ENCODE data around the gene SALL3. TPM values are rescaled to one million over a fixed set of nuclear protein-coding genes. Genes with fewer than 3 reads are reported as not detected.

SALL3 gene
- total and polyA plus RNA-seq, 2 of the 8 experiments (the other 6 are each of a cell fraction or from before 2014, with no cell fraction given): 10.5 to 46.4 TPM

DNA sequence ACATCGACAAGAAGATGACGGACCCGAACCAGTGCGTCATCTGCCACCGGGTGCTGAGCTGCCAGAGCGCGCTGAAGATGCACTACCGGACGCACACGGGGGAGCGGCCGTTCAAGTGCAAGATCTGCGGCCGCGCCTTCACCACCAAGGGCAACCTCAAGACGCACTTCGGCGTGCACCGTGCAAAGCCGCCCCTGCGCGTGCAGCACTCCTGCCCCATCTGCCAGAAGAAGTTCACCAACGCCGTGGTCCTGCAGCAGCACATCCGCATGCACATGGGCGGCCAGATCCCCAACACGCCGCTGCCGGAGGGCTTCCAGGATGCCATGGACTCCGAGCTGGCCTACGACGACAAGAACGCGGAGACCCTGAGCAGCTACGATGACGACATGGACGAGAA is 14.4 kb downstream of the SALL3 start:
- no peak overlapping the region for H2AK5ac ChIP-seq (ENCODE audit: low read depth, low read length)
- H3K23ac ChIP-seq (ENCODE audit: insufficient read length): no peak overlapping the region
- H3K27me3 ChIP-seq (replicated peaks in 1 of 4; ENCODE audit: control insufficient read depth in 3 of 4, extremely low read depth in 1 of 4, insufficient read depth in 3 of 4, low read length in 3 of 4): no peaks in the 10 kb centered on the region
- H3K14ac ChIP-seq (ENCODE audit: insufficient read length): no peak overlapping the region
- H3K36me3 ChIP-seq (ENCODE audit: control insufficient read depth in 2 of 4, insufficient read depth in 4 of 4, low read length in 3 of 4): peaks cover 9 to 65% (median 43%) of the 10 kb centered on the region in 4 experiments; a peak in 7 of 8 replicates
- no peak overlapping the region for H3K56ac ChIP-seq (replicated peaks; ENCODE audit: insufficient read length, low read depth, low read length)
- POLR2A ChIA-PET (ENCODE audit: partially characterized antibody): no interaction called here
- no peak overlapping the region for H4K5ac ChIP-seq (ENCODE audit: insufficient read length, low read depth, low read length)
- H2BK120ac ChIP-seq (replicated peaks; ENCODE audit: low read depth, low read length): no peak overlapping the region
- CTCF ChIA-PET (ENCODE audit: partially characterized antibody): interaction anchor here (0.9 kb wide), 1 partner anchor 118 kb away, joined by 3 read pairs; no protein-coding TSS in a partner anchor
- no peak overlapping the region for H3K4me2 ChIP-seq (ENCODE audit: insufficient read depth in 1 of 2, low read depth in 2 of 2, low read length in 2 of 2)
- no peak overlapping the region for H2BK20ac ChIP-seq (ENCODE audit: low read length)
- H3K23me2 ChIP-seq (ENCODE audit: low read depth, low read length): no peaks in the 10 kb centered on the region
- no peak overlapping the region for H4K91ac ChIP-seq (replicated peaks; ENCODE audit: insufficient read length, low read length)
- H3K9me3 ChIP-seq (ENCODE audit: insufficient read depth in 2 of 2, low read depth in 1 of 2, low read length in 1 of 2): no peaks in the 10 kb centered on the region; a peak in 1 of 4 replicates
- H3K4ac ChIP-seq (replicated peaks; ENCODE audit: insufficient read length, low read depth, low read length): no peak overlapping the region
- H3K4me3 ChIP-seq (ENCODE audit: extremely low read depth in 1 of 4, insufficient read depth in 2 of 4, low read depth in 3 of 4, low read length in 4 of 4): no peak overlapping the region
- H3K27ac ChIP-seq (ENCODE audit: low read depth, low read length): no peak overlapping the region
- no peak overlapping the region for H2AFZ ChIP-seq (ENCODE audit: low read length)
- WGBS, 2 experiments (ENCODE audit: extremely low coverage in 1 of 2, insufficient coverage in 1 of 2, insufficient read length in 1 of 2, insufficient replicate concordance in 2 of 2, low coverage in 1 of 2, low lambda C conversion rate in 2 of 2, missing lambda C conversion rate in 1 of 2): 94% methylated on average over 37 of the region's 37 CpGs; no CpG with 5 or more reads in 1 of the 2 experiments
- no peak overlapping the region for H3K9ac ChIP-seq (replicated peaks in 1 of 4; ENCODE audit: extremely low read depth in 1 of 4, low read depth in 3 of 4, low read length in 3 of 4)
- H2BK15ac ChIP-seq (ENCODE audit: low read length): no peak overlapping the region; the same call in 1 of the 2 replicates
- no peak for FAIRE-seq
- no peak overlapping the region for H3K18ac ChIP-seq (ENCODE audit: extremely low read depth, low read length)
- 0 out of 2 replicates have a peak overlapping the region, but pooled peaks have one; percentile 35 for H2BK5ac ChIP-seq (ENCODE audit: low read depth, low read length)
- H4K8ac ChIP-seq (ENCODE audit: extremely low read depth, insufficient read depth, low read length): no peak overlapping the region
- H3K79me1 ChIP-seq (ENCODE audit: low read depth, low read length): peaks cover 12% of the 10 kb centered on the region
- H3K79me2 ChIP-seq (ENCODE audit: control insufficient read depth in 1 of 2, insufficient read depth in 2 of 2, low read length in 2 of 2): peaks cover 0 to 73% of the 10 kb centered on the region in 2 experiments; a peak in 3 of 4 replicates
- H4K20me1 ChIP-seq (replicated peaks in 1 of 2; ENCODE audit: control insufficient read depth in 1 of 2, insufficient read depth in 2 of 2, low read length in 2 of 2): peaks cover 14 to 32% of the 10 kb centered on the region in 2 experiments
- peaks cover 0 to 9% (median 5%) of the 10 kb centered on the region in 4 experiments; a peak in 3 of 7 replicates for H3K4me1 ChIP-seq (replicated peaks in 1 of 4; ENCODE audit: control insufficient read depth in 3 of 4, insufficient read depth in 4 of 4, low read length in 3 of 4)
- no peak overlapping the region for H2BK12ac ChIP-seq (ENCODE audit: low read depth, low read length)
- DNase-seq (ENCODE audit: low read depth in 1 of 2, low spot score in 2 of 2): no peak
- TF ChIP-seq RAD21 (IDR thresholded peaks at IDR 0.05 in 1 of 2, conservative IDR thresholded peaks at IDR 0.05 in 1 of 2; ENCODE audit: low read depth in 2 of 2, low read length in 2 of 2) (no peak), RNF2 (IDR thresholded peaks at IDR 0.05; ENCODE audit: borderline replicate concordance, low read depth, low read length, missing control alignments, poor library complexity, severe bottlenecking) (no peak), RBBP5 (IDR thresholded peaks at IDR 0.05; ENCODE audit: borderline replicate concordance, low read depth, low read length) (no peak), CTBP2 (IDR thresholded peaks at IDR 0.05; ENCODE audit: borderline replicate concordance, insufficient read depth, insufficient read length, low read length) (no peak), BCL11A (IDR thresholded peaks at IDR 0.05; ENCODE audit: low read depth in 2 of 2, low read length in 2 of 2) (no peak), EGR1 (IDR thresholded peaks at IDR 0.05; ENCODE audit: borderline replicate concordance, low read depth, low read length) (no peak), PHF8 (conservative IDR thresholded peaks at IDR 0.05; ENCODE audit: low read depth, low read length) (no peak), POU5F1 (IDR thresholded peaks at IDR 0.05; ENCODE audit: low read depth, low read length) (no peak)
- TF ChIP-seq, protein P1, sequence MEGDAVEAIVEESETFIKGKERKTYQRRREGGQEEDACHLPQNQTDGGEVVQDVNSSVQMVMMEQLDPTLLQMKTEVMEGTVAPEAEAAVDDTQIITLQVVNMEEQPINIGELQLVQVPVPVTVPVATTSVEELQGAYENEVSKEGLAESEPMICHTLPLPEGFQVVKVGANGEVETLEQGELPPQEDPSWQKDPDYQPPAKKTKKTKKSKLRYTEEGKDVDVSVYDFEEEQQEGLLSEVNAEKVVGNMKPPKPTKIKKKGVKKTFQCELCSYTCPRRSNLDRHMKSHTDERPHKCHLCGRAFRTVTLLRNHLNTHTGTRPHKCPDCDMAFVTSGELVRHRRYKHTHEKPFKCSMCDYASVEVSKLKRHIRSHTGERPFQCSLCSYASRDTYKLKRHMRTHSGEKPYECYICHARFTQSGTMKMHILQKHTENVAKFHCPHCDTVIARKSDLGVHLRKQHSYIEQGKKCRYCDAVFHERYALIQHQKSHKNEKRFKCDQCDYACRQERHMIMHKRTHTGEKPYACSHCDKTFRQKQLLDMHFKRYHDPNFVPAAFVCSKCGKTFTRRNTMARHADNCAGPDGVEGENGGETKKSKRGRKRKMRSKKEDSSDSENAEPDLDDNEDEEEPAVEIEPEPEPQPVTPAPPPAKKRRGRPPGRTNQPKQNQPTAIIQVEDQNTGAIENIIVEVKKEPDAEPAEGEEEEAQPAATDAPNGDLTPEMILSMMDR (IDR thresholded peaks at IDR 0.05; ENCODE audit: control extremely low read depth in 1 of 3, insufficient read depth in 1 of 3, low read depth in 1 of 3, low read length in 3 of 3): no peak

Data from H1 (cell line).